Left cardiac atrium (tissue), 4 donors: ENCODE results near the gene ACADVL. TPM values are rescaled to one million over a fixed set of nuclear protein-coding genes. Genes with fewer than 3 reads are reported as not detected.

Experiments used
- ATAC-seq, 2 donors: fragments of 200-7000 bp; cut with Tn5 transposase; one replicate each; pipeline ENCODE4 v1.9.1; 2020; ENCODE audit warnings: mild to moderate bottlenecking in 2 of 2, moderate library complexity in 2 of 2
- DNase-seq: peaks from one replicate; pipeline ENCODE4 v3.0.0-alpha.2; 2020
- intact Hi-C, 2 donors: fragments of 100-400 bp; cut with DNase I; formaldehyde crosslinking; loops; one replicate each; pipeline versions ENCODE4 v1.14.1 to v1.15.1; 2022 to 2023
- total RNA-seq, 2 donors: library from RNA; stranded (reverse); fragmentation: NEBNext Ultra II Directional; extraction: Animal tissue kit (Norgen Biotek cat#: 25700); gene quantifications; one replicate each; pipeline ENCODE4 v1.2.1, GENCODE V29; 2021
- donor health status: DM: no; HTN: yes; CAD: no.
- donor health status: DM: no; HTN: yes; CAD: no; lungs with severe emphysema.
- donor health status: DM: yes; HTN: yes; CAD: no.
- donor health status: Dilated cardiomyopathy.

ACADVL gene
- total RNA-seq, 2 donors from 2014 or later = 891 to 1,101 TPM

GRCh38 chr17:7214300-7215135 is 5.2 kb upstream of the ACADVL start:
- peak; percentile 99 for DNase-seq
- ATAC-seq = peak; percentile 91
- intact Hi-C loops = no loop called here

GRCh38 chr17:7215136-7215638 is 4.6 kb upstream of the ACADVL start:
- no peak for ATAC-seq
- DNase-seq = no peak
- intact Hi-C loops = no loop called here

GRCh38 chr17:7215652-7216180 is 4.0 kb upstream of the ACADVL start:
- intact Hi-C loops = no loop called here
- DNase-seq (no peak), ATAC-seq (no peak)

GRCh38 chr17:7216242-7217112 is 3.3 kb upstream of the ACADVL start:
- no peak for DNase-seq
- intact Hi-C loops = no loop called here
- ATAC-seq = no peak

- intact Hi-C loops = no loop called here
- ATAC-seq (no peak), DNase-seq (peak; percentile 74)
Observed at GRCh38 chr17:7217113-7217987, 2.4 kb upstream of the ACADVL start.

GRCh38 chr17:7218166-7218565 is 1.6 kb upstream of the ACADVL start:
- intact Hi-C loops = no loop called here
- DNase-seq (peak; percentile 26), ATAC-seq (no peak)

GRCh38 chr17:7218758-7219157 is 980 bp upstream of the ACADVL start:
- peak; percentile 21 for DNase-seq

GRCh38 chr17:7219229-7219811 is 418 bp upstream of the ACADVL start:
- intact Hi-C loops = no loop called here
- DNase-seq (no peak), ATAC-seq (no peak)

More at GRCh38 chr17:7218758-7219157, 980 bp upstream of the ACADVL start:
- ATAC-seq = no peak
- intact Hi-C loops = no loop called here

- intact Hi-C loops = no loop called here
- ATAC-seq (peak in 1 of 2 donors; percentile 2), DNase-seq (peak; percentile 60)
Observed at GRCh38 chr17:7220593-7221277, 997 bp downstream of the ACADVL start.

GRCh38 chr17:7221278-7222092 is 1.7 kb downstream of the ACADVL start:
- intact Hi-C loops = no loop called here
- ATAC-seq = no peak
- DNase-seq = peak; percentile 21

GRCh38 chr17:7222093-7222971 is 2.6 kb downstream of the ACADVL start:
- ATAC-seq (no peak), DNase-seq (no peak)
- intact Hi-C loops = no loop called here

GRCh38 chr17:7222972-7223292 is 3.2 kb downstream of the ACADVL start:
- peak; percentile 20 for DNase-seq
- no peak for ATAC-seq
- intact Hi-C loops = no loop called here

- DNase-seq = no peak
Observed at GRCh38 chr17:7223375-7223774, 3.6 kb downstream of the ACADVL start.

GRCh38 chr17:7224110-7224509 is 4.4 kb downstream of the ACADVL start:
- intact Hi-C loops = no loop called here
- ATAC-seq (no peak), DNase-seq (peak; percentile 29)

More at GRCh38 chr17:7223375-7223774, 3.6 kb downstream of the ACADVL start:
- intact Hi-C loops = no loop called here
- no peak for ATAC-seq

- intact Hi-C loops = no loop called here
- ATAC-seq (no peak), DNase-seq (no peak)
Observed at GRCh38 chr17:7224661-7225111, 4.9 kb downstream of the ACADVL start.

GRCh38 chr17:7225711-7226331 is 6.1 kb downstream of the ACADVL start:
- ATAC-seq (no peak), DNase-seq (peak; percentile 26)
- intact Hi-C loops = no loop called here
